Measurements from ENCODE around the gene JARID2.
A peak's percentile ranks its signal among the peaks of the same experiment; 100 is the strongest.

The JARID2 gene

DNA sequence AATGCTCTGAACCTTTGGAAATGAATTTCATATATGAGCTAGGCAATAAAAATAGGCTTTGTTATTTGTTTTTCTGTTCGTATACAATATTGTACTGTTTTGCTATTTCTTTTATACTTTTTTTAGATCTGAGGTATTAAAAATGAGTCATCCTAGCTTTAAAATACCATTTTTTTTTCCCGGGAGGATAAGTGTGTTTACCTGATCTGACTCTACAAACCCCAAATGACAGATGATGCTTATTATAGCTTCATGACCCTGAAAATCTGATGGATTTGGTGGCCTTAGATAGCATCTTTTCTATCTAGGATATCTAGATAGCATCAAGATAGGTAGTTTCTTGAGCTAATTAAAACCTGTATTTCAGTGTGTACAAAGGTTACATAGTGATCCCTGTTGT lies 210.6 kb downstream of the JARID2 start:
- Histone ChIP-seq H3K36me3 (ENCODE audit: control insufficient read depth in 2 of 2, insufficient read depth in 1 of 2, low read length in 2 of 2) (peaks cover 0 to 18% of the 10 kb centered on the region in 2 experiments; a peak in 2 of 3 replicates), H3K4me1 (ENCODE audit: control insufficient read depth, insufficient read depth, low read length) (peaks cover 30% of the 10 kb centered on the region), H3K4me3 (ENCODE audit: low read depth, low read length) (no peak overlapping the region), H3K9me3 (ENCODE audit: control insufficient read depth, insufficient read depth, low read depth, low read length) (no peaks in the 10 kb centered on the region), H3K27ac (ENCODE audit: extremely low read depth, low read depth, low read length) (no peak overlapping the region)
- CTCF ChIA-PET = interaction anchor here (0.7 to 2.1 kb wide), 4 partner anchors 15 to 749 kb away, joined by 3 to 16 read pairs (median 3); no protein-coding TSS in a partner anchor
- TF ChIP-seq BCL11B (tag by site-specific recombination; IDR thresholded peaks at IDR 0.05; ENCODE audit: low read depth) = no peak
- no peak for TF ChIP-seq KLF1 (tag by site-specific recombination; IDR thresholded peaks at IDR 0.05)
- TF ChIP-seq ZNF626 (tag by site-specific recombination; IDR thresholded peaks at IDR 0.05) = no peak
- TF ChIP-seq ZFP69B (tag by site-specific recombination; IDR thresholded peaks at IDR 0.05) = no peak
- TF ChIP-seq FEZF1 (tag by site-specific recombination; IDR thresholded peaks at IDR 0.05) = no peak
- TF ChIP-seq ZNF214 (tag by site-specific recombination; IDR thresholded peaks at IDR 0.05; ENCODE audit: borderline replicate concordance) = no peak
- TF ChIP-seq ZNF664 (tag by site-specific recombination; IDR thresholded peaks at IDR 0.05) = no peak
- TF ChIP-seq, protein P1, sequence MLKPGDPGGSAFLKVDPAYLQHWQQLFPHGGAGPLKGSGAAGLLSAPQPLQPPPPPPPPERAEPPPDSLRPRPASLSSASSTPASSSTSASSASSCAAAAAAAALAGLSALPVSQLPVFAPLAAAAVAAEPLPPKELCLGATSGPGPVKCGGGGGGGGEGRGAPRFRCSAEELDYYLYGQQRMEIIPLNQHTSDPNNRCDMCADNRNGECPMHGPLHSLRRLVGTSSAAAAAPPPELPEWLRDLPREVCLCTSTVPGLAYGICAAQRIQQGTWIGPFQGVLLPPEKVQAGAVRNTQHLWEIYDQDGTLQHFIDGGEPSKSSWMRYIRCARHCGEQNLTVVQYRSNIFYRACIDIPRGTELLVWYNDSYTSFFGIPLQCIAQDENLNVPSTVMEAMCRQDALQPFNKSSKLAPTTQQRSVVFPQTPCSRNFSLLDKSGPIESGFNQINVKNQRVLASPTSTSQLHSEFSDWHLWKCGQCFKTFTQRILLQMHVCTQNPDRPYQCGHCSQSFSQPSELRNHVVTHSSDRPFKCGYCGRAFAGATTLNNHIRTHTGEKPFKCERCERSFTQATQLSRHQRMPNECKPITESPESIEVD (tag by site-specific recombination; IDR thresholded peaks at IDR 0.05) = peak; percentile 82
- TF ChIP-seq, protein P2, sequence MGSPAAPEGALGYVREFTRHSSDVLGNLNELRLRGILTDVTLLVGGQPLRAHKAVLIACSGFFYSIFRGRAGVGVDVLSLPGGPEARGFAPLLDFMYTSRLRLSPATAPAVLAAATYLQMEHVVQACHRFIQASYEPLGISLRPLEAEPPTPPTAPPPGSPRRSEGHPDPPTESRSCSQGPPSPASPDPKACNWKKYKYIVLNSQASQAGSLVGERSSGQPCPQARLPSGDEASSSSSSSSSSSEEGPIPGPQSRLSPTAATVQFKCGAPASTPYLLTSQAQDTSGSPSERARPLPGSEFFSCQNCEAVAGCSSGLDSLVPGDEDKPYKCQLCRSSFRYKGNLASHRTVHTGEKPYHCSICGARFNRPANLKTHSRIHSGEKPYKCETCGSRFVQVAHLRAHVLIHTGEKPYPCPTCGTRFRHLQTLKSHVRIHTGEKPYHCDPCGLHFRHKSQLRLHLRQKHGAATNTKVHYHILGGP (tag by site-specific recombination; IDR thresholded peaks at IDR 0.05) = peak; percentile 76
- TF ChIP-seq, protein P3, sequence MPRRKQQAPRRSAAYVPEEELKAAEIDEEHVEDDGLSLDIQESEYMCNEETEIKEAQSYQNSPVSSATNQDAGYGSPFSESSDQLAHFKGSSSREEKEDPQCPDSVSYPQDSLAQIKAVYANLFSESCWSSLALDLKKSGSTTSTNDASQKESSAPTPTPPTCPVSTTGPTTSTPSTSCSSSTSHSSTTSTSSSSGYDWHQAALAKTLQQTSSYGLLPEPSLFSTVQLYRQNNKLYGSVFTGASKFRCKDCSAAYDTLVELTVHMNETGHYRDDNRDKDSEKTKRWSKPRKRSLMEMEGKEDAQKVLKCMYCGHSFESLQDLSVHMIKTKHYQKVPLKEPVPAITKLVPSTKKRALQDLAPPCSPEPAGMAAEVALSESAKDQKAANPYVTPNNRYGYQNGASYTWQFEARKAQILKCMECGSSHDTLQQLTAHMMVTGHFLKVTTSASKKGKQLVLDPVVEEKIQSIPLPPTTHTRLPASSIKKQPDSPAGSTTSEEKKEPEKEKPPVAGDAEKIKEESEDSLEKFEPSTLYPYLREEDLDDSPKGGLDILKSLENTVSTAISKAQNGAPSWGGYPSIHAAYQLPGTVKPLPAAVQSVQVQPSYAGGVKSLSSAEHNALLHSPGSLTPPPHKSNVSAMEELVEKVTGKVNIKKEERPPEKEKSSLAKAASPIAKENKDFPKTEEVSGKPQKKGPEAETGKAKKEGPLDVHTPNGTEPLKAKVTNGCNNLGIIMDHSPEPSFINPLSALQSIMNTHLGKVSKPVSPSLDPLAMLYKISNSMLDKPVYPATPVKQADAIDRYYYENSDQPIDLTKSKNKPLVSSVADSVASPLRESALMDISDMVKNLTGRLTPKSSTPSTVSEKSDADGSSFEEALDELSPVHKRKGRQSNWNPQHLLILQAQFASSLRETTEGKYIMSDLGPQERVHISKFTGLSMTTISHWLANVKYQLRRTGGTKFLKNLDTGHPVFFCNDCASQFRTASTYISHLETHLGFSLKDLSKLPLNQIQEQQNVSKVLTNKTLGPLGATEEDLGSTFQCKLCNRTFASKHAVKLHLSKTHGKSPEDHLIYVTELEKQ (tag by site-specific recombination; IDR thresholded peaks at IDR 0.05; ENCODE audit: borderline replicate concordance) = no peak
- POLR2A ChIA-PET = interaction anchor here (0.9 kb wide), 1 partner anchor 17 kb away, joined by 4 read pairs; no protein-coding TSS in a partner anchor

DNA sequence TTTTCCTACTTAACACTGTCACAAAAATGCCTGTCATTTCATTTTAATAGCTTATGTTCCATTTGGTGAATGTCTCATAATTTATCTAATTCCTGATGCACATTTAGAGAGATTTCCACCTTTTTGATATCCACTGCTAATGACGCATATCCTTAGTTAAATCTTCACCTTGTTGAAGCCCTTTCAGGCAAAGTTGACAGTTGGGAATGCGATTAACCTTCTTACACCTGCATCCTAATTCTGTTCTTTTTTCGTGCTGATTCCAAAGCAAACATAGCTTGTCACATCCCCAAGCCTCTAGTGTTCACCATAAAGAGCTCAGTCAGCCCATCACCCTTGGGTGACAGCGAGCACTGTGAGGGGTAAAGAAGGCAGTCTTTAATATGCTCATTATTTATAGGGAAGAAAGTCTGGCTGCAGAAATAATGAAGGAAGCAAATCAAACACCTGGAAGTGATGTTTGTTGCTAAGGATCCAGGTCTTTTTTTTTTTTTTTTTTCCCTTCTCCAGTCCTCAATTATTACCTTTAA lies 211.3 kb downstream of the JARID2 start:
- POLR2A ChIA-PET = no interaction called here
- peaks cover 0 to 17% of the 10 kb centered on the region in 2 experiments; a peak in 2 of 3 replicates for H3K36me3 ChIP-seq (ENCODE audit: control insufficient read depth in 2 of 2, insufficient read depth in 1 of 2, low read length in 2 of 2)
- H3K4me1 ChIP-seq (ENCODE audit: control insufficient read depth, insufficient read depth, low read length) = peaks cover 25% of the 10 kb centered on the region
- H3K27ac ChIP-seq (ENCODE audit: extremely low read depth, low read depth, low read length) = no peak overlapping the region
- TF ChIP-seq ZNF423 (tag by site-specific recombination; IDR thresholded peaks at IDR 0.05) (peak; percentile 45), GLI2 (tag by site-specific recombination; IDR thresholded peaks at IDR 0.05; ENCODE audit: borderline replicate concordance, low read depth) (no peak)
- H3K4me3 ChIP-seq (ENCODE audit: low read depth, low read length) = no peak overlapping the region
- CTCF ChIA-PET = interaction anchor here (0.7 to 2.1 kb wide), 6 partner anchors 11 to 1554 kb away, joined by 3 to 16 read pairs (median 3); no protein-coding TSS in a partner anchor
- no peaks in the 10 kb centered on the region for H3K9me3 ChIP-seq (ENCODE audit: control insufficient read depth, insufficient read depth, low read depth, low read length)

DNA sequence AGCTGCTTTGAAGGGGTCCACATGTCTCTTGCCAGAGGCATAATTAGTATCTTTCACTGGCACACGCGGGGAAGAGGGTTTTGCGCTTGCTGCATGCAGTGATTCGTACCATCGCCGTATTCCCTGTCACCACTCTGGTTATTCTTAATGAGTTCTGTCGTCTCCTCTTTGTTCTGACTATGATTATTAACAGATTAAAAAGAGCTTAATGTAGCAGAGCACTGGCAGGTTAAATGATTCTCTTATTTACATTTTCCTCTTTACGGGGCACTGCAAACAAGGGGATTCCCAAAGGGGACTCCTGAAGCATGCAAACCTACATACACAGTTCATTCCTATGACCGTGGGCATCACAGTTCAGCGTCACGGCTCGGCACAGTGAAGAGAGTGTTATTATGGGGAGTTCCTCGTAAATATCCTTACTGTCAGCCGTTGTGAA lies 212.2 kb downstream of the JARID2 start:
- ChIA-PET POLR2A (no interaction called here), CTCF (interaction anchor here (0.5 to 2.1 kb wide), 4 partner anchors 12 to 1786 kb away, joined by 3 to 16 read pairs (median 3); no protein-coding TSS in a partner anchor)
- Histone ChIP-seq H3K4me1 (ENCODE audit: control insufficient read depth, insufficient read depth, low read length) (peaks cover 33% of the 10 kb centered on the region), H3K36me3 (ENCODE audit: control insufficient read depth in 2 of 2, insufficient read depth in 1 of 2, low read length in 2 of 2) (peaks cover 0 to 11% of the 10 kb centered on the region in 2 experiments; a peak in 2 of 3 replicates), H3K9me3 (ENCODE audit: control insufficient read depth, insufficient read depth, low read depth, low read length) (no peaks in the 10 kb centered on the region), H3K27ac (ENCODE audit: extremely low read depth, low read depth, low read length) (no peak overlapping the region), H3K4me3 (ENCODE audit: low read depth, low read length) (no peak overlapping the region)
- 0 out of 2 replicates have a peak, but pooled peaks have one; percentile 9 for TF ChIP-seq OSR2 (tag by site-specific recombination; IDR thresholded peaks at IDR 0.05)
- no peak for TF ChIP-seq ZNF558 (tag by site-specific recombination; IDR thresholded peaks at IDR 0.05)
- TF ChIP-seq MZF1 (tag by site-specific recombination; IDR thresholded peaks at IDR 0.05; ENCODE audit: borderline replicate concordance) = peak; percentile 53; the same call in 1 of the 2 replicates
- TF ChIP-seq SP2 (tag by site-specific recombination; IDR thresholded peaks at IDR 0.05) = no peak
- TF ChIP-seq, protein P4, sequence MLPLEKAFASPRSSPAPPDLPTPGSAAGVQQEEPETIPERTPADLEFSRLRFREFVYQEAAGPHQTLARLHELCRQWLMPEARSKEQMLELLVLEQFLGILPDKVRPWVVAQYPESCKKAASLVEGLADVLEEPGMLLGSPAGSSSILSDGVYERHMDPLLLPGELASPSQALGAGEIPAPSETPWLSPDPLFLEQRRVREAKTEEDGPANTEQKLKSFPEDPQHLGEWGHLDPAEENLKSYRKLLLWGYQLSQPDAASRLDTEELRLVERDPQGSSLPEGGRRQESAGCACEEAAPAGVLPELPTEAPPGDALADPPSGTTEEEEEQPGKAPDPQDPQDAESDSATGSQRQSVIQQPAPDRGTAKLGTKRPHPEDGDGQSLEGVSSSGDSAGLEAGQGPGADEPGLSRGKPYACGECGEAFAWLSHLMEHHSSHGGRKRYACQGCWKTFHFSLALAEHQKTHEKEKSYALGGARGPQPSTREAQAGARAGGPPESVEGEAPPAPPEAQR (tag by site-specific recombination; IDR thresholded peaks at IDR 0.05) = no peak
- TF ChIP-seq, protein P5, sequence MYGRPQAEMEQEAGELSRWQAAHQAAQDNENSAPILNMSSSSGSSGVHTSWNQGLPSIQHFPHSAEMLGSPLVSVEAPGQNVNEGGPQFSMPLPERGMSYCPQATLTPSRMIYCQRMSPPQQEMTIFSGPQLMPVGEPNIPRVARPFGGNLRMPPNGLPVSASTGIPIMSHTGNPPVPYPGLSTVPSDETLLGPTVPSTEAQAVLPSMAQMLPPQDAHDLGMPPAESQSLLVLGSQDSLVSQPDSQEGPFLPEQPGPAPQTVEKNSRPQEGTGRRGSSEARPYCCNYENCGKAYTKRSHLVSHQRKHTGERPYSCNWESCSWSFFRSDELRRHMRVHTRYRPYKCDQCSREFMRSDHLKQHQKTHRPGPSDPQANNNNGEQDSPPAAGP (tag by site-specific recombination; IDR thresholded peaks at IDR 0.05) = no peak
- no peak for TF ChIP-seq ZNF175 (tag by site-specific recombination; IDR thresholded peaks at IDR 0.05)
- TF ChIP-seq ZNF792 (tag by site-specific recombination; IDR thresholded peaks at IDR 0.05) = no peak
- TF ChIP-seq ZNF654 (tag by site-specific recombination; IDR thresholded peaks at IDR 0.05; ENCODE audit: low read depth) = no peak
- TF ChIP-seq BCL11A (tag by site-specific recombination; IDR thresholded peaks at IDR 0.05; ENCODE audit: low read depth) = no peak
